AG09309 (cell line): Measurements from ENCODE around the gene ASTN2.

Experiments used
- DNase-seq: peaks from one replicate; pipeline ENCODE4 v3.0.0-alpha.2; 2010; ENCODE audit warnings: low read depth
- H3K4me3 ChIP-seq: 2 replicates; pipeline ENCODE4 v1.5.1; 2011; ENCODE audit warnings: mild to moderate bottlenecking, low read depth, low read length, moderate library complexity; ENCODE audit not compliant: control insufficient read depth
- TF ChIP-seq, protein P1 (sequence below): IDR thresholded peaks from 2 replicates; pipeline ENCODE4 v1.5.1; 2011; ENCODE audit warnings: mild to moderate bottlenecking, low read depth, low read length, inconsistent platforms; ENCODE audit not compliant: insufficient read depth, control insufficient read depth; ENCODE audit errors: missing control alignments

ASTN2 gene

DNA sequence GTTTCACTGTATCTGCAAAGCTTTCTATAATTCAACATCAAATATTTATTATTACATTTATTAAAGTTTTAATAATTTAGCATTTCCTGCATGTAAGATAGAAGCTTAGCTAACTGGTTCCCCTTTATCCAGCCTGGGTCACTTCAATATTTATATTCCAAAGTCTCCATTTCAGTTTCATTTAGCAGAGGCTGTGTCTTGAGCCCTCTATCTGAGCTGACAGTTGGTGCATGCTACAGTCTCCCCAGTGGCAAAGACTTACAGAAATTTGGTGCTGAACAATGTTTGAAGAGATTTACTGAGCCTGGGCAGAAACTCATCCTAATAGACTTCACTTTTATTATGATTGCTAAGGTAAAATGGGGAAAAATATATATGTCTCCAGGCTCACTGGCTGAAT is 448.7 kb downstream of the ASTN2 start:
- TF ChIP-seq, protein P1, sequence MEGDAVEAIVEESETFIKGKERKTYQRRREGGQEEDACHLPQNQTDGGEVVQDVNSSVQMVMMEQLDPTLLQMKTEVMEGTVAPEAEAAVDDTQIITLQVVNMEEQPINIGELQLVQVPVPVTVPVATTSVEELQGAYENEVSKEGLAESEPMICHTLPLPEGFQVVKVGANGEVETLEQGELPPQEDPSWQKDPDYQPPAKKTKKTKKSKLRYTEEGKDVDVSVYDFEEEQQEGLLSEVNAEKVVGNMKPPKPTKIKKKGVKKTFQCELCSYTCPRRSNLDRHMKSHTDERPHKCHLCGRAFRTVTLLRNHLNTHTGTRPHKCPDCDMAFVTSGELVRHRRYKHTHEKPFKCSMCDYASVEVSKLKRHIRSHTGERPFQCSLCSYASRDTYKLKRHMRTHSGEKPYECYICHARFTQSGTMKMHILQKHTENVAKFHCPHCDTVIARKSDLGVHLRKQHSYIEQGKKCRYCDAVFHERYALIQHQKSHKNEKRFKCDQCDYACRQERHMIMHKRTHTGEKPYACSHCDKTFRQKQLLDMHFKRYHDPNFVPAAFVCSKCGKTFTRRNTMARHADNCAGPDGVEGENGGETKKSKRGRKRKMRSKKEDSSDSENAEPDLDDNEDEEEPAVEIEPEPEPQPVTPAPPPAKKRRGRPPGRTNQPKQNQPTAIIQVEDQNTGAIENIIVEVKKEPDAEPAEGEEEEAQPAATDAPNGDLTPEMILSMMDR: no peak
- no peak for DNase-seq
- H3K4me3 ChIP-seq: no peak overlapping the region

DNA sequence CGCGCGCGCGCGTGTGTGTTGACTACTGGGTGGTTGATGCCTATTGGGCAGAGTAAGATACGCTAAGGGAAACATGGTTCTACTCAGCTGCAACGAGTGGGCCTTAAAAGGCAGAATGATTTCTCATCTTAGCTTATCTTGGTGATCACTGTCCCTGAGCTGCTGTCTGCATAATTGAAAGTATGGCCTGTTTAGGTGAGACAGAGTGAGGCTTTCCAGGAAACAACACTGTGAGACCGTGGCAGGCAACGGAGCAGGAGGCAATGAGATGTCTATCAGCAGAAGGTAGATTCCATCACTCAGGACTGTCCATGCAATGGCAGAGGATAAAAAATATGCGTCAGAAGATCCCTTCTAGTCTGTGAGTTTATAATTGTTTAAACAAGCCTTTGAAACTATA is 450.6 kb downstream of the ASTN2 start:
- no peak for DNase-seq
- TF ChIP-seq, protein P1: no peak

GRCh38 chr9:116959809-116960208 is 455.0 kb downstream of the ASTN2 start:
- DNase-seq: no peak
- no peak overlapping the region for H3K4me3 ChIP-seq
- TF ChIP-seq, protein P1: no peak

More for the DNA sequence above, 450.6 kb downstream of the ASTN2 start:
- no peak overlapping the region for H3K4me3 ChIP-seq

DNA sequence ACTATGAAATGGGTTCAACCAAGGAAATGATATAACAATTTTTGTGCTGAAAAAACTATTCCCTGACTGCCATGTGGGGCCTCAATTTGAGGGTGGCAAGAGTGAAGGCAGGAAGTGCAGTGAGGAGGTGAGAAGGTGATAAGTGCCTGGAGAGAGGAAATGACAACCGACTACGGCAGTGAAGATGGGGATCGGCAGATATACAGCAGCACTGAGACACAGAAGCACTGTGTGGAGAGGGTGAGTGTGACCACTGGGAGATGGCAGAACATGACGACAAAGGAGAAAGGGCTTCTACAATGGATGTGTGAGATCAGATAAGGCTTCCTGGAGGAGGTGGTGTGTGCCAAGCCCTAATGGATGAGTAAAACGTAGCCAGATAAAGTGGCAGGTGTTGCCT is 456.0 kb downstream of the ASTN2 start:
- TF ChIP-seq, protein P1: no peak
- no peak for DNase-seq
- H3K4me3 ChIP-seq: no peak overlapping the region

DNA sequence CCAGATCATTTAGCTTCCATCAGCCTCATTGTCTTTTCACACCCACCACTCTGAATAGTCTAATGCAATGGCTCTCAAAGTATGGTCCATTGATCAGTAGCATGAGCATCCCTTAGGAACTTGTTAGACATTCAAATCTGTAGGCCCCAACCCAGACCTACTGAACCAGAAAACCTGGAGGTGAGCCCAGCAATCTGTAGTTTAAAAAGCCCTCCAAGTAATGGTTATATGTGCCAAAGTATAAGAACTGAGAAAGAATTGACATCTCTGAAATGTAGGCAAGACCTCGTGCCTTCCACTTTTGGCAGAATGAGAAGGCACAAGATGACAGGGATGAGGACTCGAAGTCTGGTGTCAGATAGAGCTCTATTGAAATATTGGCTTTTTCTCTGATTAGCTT is 460.1 kb downstream of the ASTN2 start:
- TF ChIP-seq, protein P1: no peak
- DNase-seq: no peak
- no peak overlapping the region for H3K4me3 ChIP-seq

- TF ChIP-seq, protein P1: no peak
- no peak overlapping the region for H3K4me3 ChIP-seq
- no peak for DNase-seq
Measured at GRCh38 chr9:116953271-116953670, 461.6 kb downstream of the ASTN2 start.

- TF ChIP-seq, protein P1: no peak
- DNase-seq: no peak
- no peak overlapping the region for H3K4me3 ChIP-seq
Measured at GRCh38 chr9:116952436-116952810, 462.4 kb downstream of the ASTN2 start.
